HG03045 (cell line): ENCODE data around the gene KIF17.
A peak's percentile ranks its signal among the peaks of the same experiment; 100 is the strongest.

Experiments
- ATAC-seq: cut with Tn5 transposase; IDR thresholded peaks from one replicate; pipeline ENCODE4 v1.9.1; 2021; ENCODE audit warnings: mild to moderate bottlenecking, moderate library complexity; ENCODE audit not compliant: unreplicated experiment

The KIF17 gene

GRCh38 chr1:20663969-20664715 lies 53.7 kb downstream of the KIF17 start:
- ATAC-seq, result no peak

- no peak for ATAC-seq
These were observed 54.4 kb downstream of the KIF17 start for GRCh38 chr1:20663365-20663764.

GRCh38 chr1:20662110-20662475 lies 55.7 kb downstream of the KIF17 start:
- ATAC-seq, result no peak

GRCh38 chr1:20661207-20662109 lies 56.3 kb downstream of the KIF17 start, which contains the start of gene DDOST:
TSS of gene DDOST (minus strand) at chr1:20661369. CDS start at chr1:20661350, 19 bp downstream.
- ATAC-seq, result peak; percentile 97

- peak; percentile 3 for ATAC-seq
These were observed 57.0 kb downstream of the KIF17 start for GRCh38 chr1:20660847-20661206.

- no peak for ATAC-seq
These were observed 57.4 kb downstream of the KIF17 start for GRCh38 chr1:20660363-20660762.

- ATAC-seq, result no peak
These were observed 59.5 kb downstream of the KIF17 start for GRCh38 chr1:20658166-20658915.

GRCh38 chr1:20657024-20657423 lies 60.8 kb downstream of the KIF17 start:
- no peak for ATAC-seq

GRCh38 chr1:20654104-20654690 lies 63.6 kb downstream of the KIF17 start:
- ATAC-seq, result no peak

GRCh38 chr1:20652300-20652699 lies 65.5 kb downstream of the KIF17 start:
- ATAC-seq, result no peak

- ATAC-seq, result no peak
These were observed 68.9 kb downstream of the KIF17 start for GRCh38 chr1:20648946-20649345.

- ATAC-seq, result no peak
These were observed 69.4 kb downstream of the KIF17 start for GRCh38 chr1:20648438-20648837.

- no peak for ATAC-seq
These were observed 72.4 kb downstream of the KIF17 start for GRCh38 chr1:20645414-20645813.

GRCh38 chr1:20644416-20644815 lies 73.4 kb downstream of the KIF17 start:
- no peak for ATAC-seq

GRCh38 chr1:20643080-20643479 lies 74.7 kb downstream of the KIF17 start:
- no peak for ATAC-seq

- ATAC-seq, result no peak
These were observed 75.8 kb downstream of the KIF17 start for GRCh38 chr1:20641975-20642374.

- no peak for ATAC-seq
These were observed 77.6 kb downstream of the KIF17 start for GRCh38 chr1:20640183-20640597.

- no peak for ATAC-seq
These were observed 80.9 kb downstream of the KIF17 start for GRCh38 chr1:20636785-20637347.

- no peak for ATAC-seq
These were observed 83.2 kb downstream of the KIF17 start for GRCh38 chr1:20634594-20635084.

- ATAC-seq, result no peak
These were observed 83.7 kb downstream of the KIF17 start for GRCh38 chr1:20634065-20634593.
